Activated CD4-positive, alpha-beta T cell treated with anti-CD3 and anti-CD28 coated beads, Interleukin-10, Interleukin-2, amounts not matched to agents 100 ng/mL and 50 ng/mL, durations not matched to agents 16 hours and 8 hours (primary cell): ENCODE data around the gene RANBP3.
A peak's percentile ranks its signal among the peaks of the same experiment; 100 is the strongest.

ENCODE experiments used
- DNase-seq: peaks from one replicate; pipeline ENCODE4 v3.0.0-alpha.2; 2020

RANBP3 gene

GRCh38 chr19:5985098-5985783, 7.3 kb upstream of the RANBP3 start:
- no peak for DNase-seq

DNA sequence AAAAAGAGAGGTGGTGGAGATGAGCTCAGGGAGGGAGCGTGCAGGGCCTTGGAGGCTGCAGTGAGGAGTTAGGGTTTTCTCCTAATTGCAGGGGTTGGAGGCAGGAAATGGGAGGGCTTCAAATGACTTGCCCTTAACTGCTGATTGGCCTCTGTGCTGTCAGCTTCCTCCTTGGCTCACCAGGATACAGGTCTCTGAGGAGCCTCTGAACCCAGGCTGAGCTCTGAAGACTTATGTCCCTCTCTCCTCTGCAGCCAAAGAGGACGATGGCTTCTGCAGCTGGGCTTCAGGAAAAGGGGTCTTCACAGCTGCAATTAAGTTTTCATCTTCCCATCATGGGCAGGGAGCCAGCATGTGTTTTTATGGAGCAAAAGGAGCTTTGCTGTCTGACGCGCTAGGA, 6.7 kb upstream of the RANBP3 start:
- peak; percentile 9 for DNase-seq

- no peak for DNase-seq
These were observed 5.5 kb upstream of the RANBP3 start for GRCh38 chr19:5983367-5983955.

- DNase-seq = no peak
These were observed 939 bp upstream of the RANBP3 start for GRCh38 chr19:5978606-5979552.

GRCh38 chr19:5977222-5977784, 637 bp downstream of the RANBP3 start:
- no peak for DNase-seq

DNA sequence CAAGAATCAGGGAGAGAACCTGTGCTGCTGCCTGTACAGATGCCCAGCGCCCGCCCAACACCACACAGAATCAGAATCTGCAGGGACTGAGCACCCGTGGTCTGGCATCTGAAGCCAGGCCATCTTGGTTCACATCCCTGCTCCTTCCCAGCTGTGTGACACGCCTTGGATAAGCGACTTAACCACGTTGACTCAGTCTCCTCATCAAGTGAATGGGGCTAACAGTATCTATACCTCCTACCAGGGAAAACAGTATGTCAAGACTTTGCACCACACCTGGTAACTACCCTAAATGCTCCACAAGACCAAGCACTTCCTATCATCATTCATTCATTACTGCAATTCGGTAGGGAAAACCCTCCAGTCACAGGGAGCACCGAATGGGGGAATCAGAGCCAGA, 1.2 kb downstream of the RANBP3 start:
- DNase-seq = no peak

DNA sequence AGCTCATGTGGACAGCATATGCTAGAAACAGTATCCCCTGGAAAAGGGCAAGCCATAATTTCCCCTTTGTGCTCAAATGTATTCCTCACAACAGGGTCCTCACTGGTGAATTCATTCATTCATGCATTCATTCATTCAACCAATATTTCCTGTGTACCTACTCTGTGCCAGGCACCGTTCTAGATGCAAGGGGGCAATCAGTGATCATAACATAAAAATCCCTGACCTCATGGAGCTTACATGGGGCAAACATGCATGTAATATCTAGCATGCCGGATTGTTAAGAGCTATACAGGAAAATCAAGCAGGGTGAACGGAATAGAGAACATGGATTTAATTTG, 2.6 kb downstream of the RANBP3 start:
- DNase-seq = no peak

- DNase-seq = peak; percentile 47
These were observed 3.1 kb downstream of the RANBP3 start for GRCh38 chr19:5974721-5975387.

DNA sequence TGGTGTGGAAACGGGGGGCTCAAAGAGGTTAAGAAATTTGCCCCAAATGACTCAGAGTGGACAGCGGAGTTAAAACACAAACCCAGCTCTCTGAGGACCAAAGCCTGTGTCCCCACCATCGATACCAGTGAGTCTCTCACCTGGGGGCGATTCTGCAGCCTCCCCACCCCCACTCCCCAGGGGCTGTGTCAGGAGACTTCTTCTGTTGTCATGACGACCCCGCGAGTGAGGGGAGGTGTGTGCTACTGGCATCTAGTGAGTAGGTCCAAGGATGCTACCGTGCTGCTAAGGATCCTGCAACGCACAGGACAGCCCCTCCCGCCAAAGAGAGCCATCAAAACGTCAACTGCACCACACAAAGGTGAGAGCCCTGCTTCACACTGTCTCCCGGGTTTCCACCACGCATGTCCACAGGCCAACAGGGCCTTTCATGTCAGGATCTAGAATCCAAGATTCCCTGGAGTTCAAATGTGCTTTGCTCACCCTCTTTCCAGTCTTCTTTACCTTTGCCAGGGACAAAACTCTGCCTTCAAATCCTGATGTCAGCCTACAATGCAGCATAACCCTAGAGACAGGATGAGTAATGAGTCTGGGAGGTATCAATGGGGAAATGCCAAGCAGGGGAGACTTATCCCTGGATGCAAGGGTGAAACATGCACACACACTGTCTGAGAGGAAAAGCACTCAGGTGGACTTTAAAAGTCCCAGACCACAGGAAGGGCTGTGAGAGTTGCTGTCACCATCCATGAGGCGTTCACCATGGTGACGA, 3.9 kb downstream of the RANBP3 start:
- DNase-seq = no peak

GRCh38 chr19:5973376-5973775, 4.6 kb downstream of the RANBP3 start:
- DNase-seq = no peak

DNA sequence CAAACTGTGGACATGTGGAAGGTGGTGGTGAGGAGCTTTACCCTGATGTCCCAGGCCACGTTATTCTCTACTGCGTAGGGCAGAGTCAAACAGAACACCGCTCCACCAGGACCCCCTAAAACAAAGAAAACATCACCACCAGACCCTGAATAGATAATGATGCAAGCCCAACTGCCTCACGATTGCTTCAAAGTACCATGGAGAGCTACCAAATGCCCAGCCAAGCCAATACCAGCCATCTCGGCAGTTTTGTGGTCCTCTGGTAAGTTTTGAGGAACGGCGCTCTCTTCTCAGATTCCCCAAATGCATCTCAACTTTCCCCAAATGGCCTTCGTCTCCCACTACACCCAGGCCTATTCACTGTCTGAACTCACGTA, 5.6 kb downstream of the RANBP3 start:
- DNase-seq = no peak

DNA sequence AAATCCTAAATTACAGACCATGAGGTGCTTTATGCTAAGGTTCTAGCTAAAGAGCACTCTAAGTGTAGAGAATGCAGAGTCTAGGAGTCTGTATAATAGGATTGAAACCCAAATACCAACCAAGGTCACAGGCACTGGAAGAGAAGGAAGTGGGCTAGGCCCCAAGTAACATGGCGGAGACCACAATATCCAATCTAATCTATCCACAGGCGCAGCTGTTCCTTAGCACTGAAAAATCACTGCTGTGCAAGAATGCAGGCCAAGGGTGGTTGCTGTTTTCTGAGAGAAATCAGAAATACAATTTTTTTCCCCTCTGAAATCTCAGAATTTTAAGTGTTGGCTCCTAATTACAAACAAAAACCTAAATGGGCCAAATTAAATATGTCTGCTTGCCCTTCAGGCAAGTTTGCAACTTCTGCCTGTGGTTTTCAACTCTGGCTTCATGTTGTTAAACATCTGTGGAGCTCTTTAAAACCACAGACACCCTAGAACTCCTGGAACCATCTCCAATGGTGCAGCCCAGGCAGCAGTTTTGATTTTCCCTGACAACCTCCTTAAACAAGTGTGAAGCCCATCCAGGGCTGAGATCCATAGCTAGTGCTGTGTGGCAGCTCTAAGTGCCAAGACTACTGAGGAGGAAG, 6.1 kb downstream of the RANBP3 start:
- DNase-seq = no peak

DNA sequence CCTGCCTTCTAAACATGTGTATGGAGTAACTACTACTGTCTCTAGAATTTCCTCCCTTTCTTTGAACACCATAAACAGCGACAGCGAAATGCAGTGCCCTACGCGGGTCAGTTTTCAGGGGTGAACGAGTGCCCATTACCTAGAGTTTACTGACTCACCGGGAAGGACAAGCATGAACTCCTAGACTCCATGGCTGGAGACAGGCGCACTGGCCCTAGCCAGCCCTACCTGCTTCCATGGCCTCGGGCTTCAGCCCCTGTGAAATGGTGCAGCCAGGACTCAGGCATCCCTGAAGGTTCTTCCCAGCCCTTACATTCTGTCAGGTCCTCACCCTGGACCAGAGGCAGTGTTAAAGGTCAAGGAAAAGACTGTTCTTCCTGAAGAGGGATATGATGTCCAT, 8.5 kb downstream of the RANBP3 start:
- DNase-seq = no peak

- DNase-seq = no peak
These were observed 9.2 kb downstream of the RANBP3 start for GRCh38 chr19:5968431-5969373.

DNA sequence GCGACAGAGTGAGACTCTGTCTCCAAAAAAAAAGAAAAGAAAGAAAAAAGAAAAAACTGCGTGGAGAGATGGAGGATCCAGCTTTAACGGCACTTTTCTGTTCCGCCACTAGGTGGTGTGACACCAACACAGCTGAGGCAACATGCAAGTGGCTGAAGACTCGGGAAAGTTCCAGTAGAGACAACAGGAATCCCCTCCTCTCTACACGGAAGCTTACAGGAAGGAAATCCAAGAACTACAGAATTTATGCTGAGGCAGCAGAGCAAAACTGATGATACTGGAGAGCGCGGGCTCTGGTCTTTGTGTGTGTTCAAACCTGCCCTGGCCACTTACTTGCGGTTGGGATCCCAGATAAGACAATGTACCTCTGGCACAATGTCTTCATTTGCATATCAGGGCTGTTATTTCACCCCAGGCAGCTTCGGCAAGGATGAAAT, 9.9 kb downstream of the RANBP3 start:
- DNase-seq = peak; percentile 74

DNA sequence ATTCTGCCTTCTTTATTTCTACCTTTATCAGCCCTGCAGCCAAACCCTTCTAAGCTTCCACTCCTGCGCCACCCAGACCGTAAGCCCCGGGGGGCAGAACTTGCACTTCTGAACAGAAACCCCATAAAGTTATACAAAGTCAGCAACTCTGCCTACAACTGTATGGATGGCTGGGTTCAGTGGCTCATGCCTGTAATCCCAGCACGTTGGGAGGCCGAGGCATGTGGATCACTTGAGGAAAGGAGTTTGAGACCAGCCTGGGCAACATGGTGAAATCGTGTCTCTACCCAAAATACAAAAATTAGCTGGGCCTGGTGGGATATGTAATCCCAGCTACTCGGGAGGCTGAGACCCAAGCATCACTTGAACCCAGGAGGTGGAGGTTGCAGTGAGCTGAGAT, 10.4 kb downstream of the RANBP3 start:
- no peak for DNase-seq

- DNase-seq = no peak
These were observed 11.0 kb downstream of the RANBP3 start for GRCh38 chr19:5966941-5967340.

- DNase-seq = no peak
These were observed 11.7 kb downstream of the RANBP3 start for GRCh38 chr19:5966215-5966614.

DNA sequence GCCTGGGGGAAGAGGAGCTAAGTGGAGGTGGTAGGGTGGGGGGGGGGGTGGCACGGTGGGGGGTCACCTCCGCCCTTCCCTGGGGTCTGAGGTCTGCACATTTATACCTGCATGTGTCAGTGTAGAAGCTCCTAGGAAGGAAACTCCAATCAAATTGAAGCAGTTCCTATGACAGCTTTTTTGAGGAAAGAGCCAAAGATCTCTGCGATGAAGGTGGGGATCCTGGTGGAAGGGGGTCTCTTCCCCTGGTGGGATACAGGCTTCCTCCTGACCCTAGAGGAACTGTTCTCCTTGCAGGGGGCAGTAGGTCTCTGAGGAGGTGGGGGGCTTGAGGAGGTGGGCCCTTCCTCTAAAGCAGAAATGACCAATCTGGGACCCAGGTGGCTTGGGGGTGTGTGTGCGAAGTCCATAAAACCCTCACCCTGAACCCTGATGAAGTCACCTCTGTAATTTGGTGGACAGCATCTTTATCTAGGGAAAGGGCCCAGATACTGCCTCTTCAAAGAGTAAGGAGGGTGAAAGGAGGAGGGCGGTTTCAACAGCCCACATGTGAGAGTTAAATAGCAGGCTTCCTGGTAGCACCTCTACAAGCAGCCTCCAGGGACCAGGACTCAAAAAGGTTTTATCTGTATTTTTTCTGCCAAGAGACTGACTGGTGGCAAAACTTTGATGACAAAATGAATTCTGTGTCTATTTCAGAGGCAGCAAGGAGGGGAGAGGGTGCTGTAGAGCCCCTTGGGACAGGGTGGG, 12.9 kb downstream of the RANBP3 start:
- DNase-seq = no peak

DNA sequence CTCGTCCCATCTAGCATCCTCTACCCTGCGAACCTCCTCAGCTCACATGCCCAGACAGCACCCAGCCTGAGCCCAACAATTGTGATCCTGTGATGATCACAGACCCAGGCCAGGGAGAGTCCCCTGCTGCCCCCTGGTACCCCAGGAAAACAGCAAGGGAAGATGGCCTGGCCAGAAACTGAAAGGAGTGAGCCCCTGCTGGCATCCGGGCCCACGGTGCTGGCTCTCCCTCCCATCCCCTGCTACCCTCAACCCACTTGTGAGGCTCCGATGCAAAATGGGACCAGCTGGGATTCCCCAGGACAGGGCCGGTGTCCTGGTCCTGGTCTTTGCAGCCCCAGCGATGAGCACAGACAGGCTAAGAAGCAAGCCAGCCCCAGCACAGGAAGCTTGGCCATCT, 14.1 kb downstream of the RANBP3 start:
- no peak for DNase-seq
